GM12872 (cell line): Measurements from ENCODE around the gene PGRMC2.

Source experiments
- CTCF ChIP-seq: IDR thresholded peaks from 3 replicates; pipeline ENCODE4 v1.5.1; 2011; ENCODE audit warnings: low read depth, mild to moderate bottlenecking, low read length, moderate library complexity; ENCODE audit not compliant: insufficient read depth

PGRMC2 gene

GRCh38 chr4:128309585-128309984 lies 22.0 kb upstream of the PGRMC2 start:
- TF ChIP-seq CTCF = no peak

GRCh38 chr4:128308986-128309385 lies 21.4 kb upstream of the PGRMC2 start:
- no peak for TF ChIP-seq CTCF

GRCh38 chr4:128307123-128307571 lies 19.5 kb upstream of the PGRMC2 start:
- TF ChIP-seq CTCF = no peak

- TF ChIP-seq CTCF = no peak
These were observed 18.3 kb upstream of the PGRMC2 start for GRCh38 chr4:128305942-128306341.

- TF ChIP-seq CTCF = no peak
These were observed 16.4 kb upstream of the PGRMC2 start for GRCh38 chr4:128303986-128304385.

GRCh38 chr4:128303405-128303785 lies 15.8 kb upstream of the PGRMC2 start:
- TF ChIP-seq CTCF = no peak

- no peak for TF ChIP-seq CTCF
These were observed 14.4 kb upstream of the PGRMC2 start for GRCh38 chr4:128301979-128302378.

- TF ChIP-seq CTCF = no peak
These were observed 12.2 kb upstream of the PGRMC2 start for GRCh38 chr4:128299848-128300247.
